ENCODE measurements around the gene CPS1. TPM values are rescaled to one million over a fixed set of nuclear protein-coding genes. Genes with fewer than 3 reads are reported as not detected.

Gene CPS1
- total and polyA plus RNA-seq, 7 donors, result 0.11 to 2.3 (median 0.55) TPM

- Histone ChIP-seq H3K36me3 (ENCODE audit: insufficient read depth in 1 of 2, low read depth in 1 of 2) (no peaks in the 10 kb centered on the region), H3K27ac (no peak overlapping the region), H3K4me3 (no peak overlapping the region), H3K27me3 (ENCODE audit: insufficient read depth in 3 of 3, low read length in 2 of 3) (no peaks in the 10 kb centered on the region), H3K9me3 (no peaks in the 10 kb centered on the region), H3K4me1 (no peaks in the 10 kb centered on the region)
- WGBS, 3 donors, result 84 to 88% (median 87%) methylated on average over 3 of the region's 3 CpGs
- no peak for ATAC-seq
- DNase-seq, result no peak
- intact Hi-C loops (cut with DNase I), result no loop called here
- TF ChIP-seq CTCF (IDR thresholded peaks at IDR 0.05), result no peak
Observed at GRCh38 chr2:210544007-210544590, 12.3 kb upstream of the CPS1 start.

DNA sequence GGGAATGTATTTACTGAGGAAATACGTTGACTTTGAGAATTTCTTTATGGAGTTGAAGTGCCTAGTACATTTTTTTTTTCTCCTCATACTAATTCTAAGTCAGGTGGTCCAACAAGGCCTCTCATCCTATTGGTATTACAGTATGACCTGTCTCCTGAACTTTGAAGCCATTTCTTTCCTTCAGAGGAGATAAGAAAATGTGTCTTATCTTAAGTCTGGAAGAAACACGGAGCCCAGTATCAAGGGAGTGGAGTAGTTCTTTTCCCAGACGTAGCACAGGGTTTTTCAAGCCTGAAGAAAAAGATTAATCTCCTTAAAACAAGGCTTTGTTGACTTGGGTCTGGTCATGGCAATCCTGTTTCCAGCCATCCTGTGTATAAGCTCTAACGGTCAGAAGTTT lies 11.6 kb upstream of the CPS1 start:
- 73 to 76% (median 75%) methylated on average over 4 of the region's 4 CpGs for WGBS, 3 donors
- Histone ChIP-seq H3K36me3 (ENCODE audit: insufficient read depth in 1 of 2, low read depth in 1 of 2) (no peaks in the 10 kb centered on the region), H3K4me1 (no peaks in the 10 kb centered on the region), H3K4me3 (no peak overlapping the region), H3K27ac (no peak overlapping the region), H3K9me3 (no peaks in the 10 kb centered on the region), H3K27me3 (ENCODE audit: insufficient read depth in 3 of 3, low read length in 2 of 3) (no peaks in the 10 kb centered on the region)
- no peak for DNase-seq
- TF ChIP-seq CTCF (IDR thresholded peaks at IDR 0.05), result no peak
- intact Hi-C loops (cut with DNase I), result no loop called here
- no peak for ATAC-seq

GRCh38 chr2:210546424-210547208 lies 9.8 kb upstream of the CPS1 start:
- no peaks in the 10 kb centered on the region for H3K27me3 ChIP-seq (ENCODE audit: insufficient read depth in 3 of 3, low read length in 2 of 3)
- intact Hi-C loops (cut with DNase I), result no loop called here
- no peaks in the 10 kb centered on the region for H3K36me3 ChIP-seq (ENCODE audit: insufficient read depth in 1 of 2, low read depth in 1 of 2)
- DNase-seq, result no peak
- no peak for TF ChIP-seq CTCF (IDR thresholded peaks at IDR 0.05)
- no peaks in the 10 kb centered on the region for H3K4me1 ChIP-seq
- WGBS, 3 donors, result 68 to 70% (median 68%) methylated on average over 5 of the region's 5 CpGs
- ATAC-seq, result no peak
- H3K9me3 ChIP-seq, result no peaks in the 10 kb centered on the region
- no peak overlapping the region for H3K4me3 ChIP-seq
- H3K27ac ChIP-seq, result no peak overlapping the region

- DNase-seq, result no peak
- 54 to 75% (median 59%) methylated on average over 2 of the region's 2 CpGs for WGBS, 3 donors
- intact Hi-C loops (cut with DNase I), result no loop called here
- TF ChIP-seq CTCF (IDR thresholded peaks at IDR 0.05), result no peak
- Histone ChIP-seq H3K27me3 (ENCODE audit: insufficient read depth in 3 of 3, low read length in 2 of 3) (no peaks in the 10 kb centered on the region), H3K36me3 (ENCODE audit: insufficient read depth in 1 of 2, low read depth in 1 of 2) (no peaks in the 10 kb centered on the region), H3K4me1 (no peaks in the 10 kb centered on the region), H3K4me3 (no peak overlapping the region), H3K27ac (no peak overlapping the region), H3K9me3 (no peaks in the 10 kb centered on the region)
- ATAC-seq, result no peak
Observed at GRCh38 chr2:210548031-210548430, 8.4 kb upstream of the CPS1 start.
